Bronchial epithelial cell (primary cell): Measurements from ENCODE around the gene HTR2B. TPM values are rescaled to one million over a fixed set of nuclear protein-coding genes. Genes with fewer than 3 reads are reported as not detected.

Experiments
- DNase-seq: peaks from one replicate; pipeline ENCODE4 v3.0.0-alpha.2; 2010; ENCODE audit warnings: low read depth
- FAIRE-seq: peaks from 2 replicates; lab custom pipeline; 2011; peaks lifted over from hg19 to GRCh38; lab: Jason Lieb, UNC
- H3K27me3 ChIP-seq: 2 replicates; pipeline ENCODE4 v1.5.1; 2011; ENCODE audit warnings: low read length; ENCODE audit not compliant: control insufficient read depth, insufficient read depth
- H3K36me3 ChIP-seq: 2 replicates; pipeline ENCODE4 v1.5.1; 2011; ENCODE audit warnings: low read length; ENCODE audit not compliant: control insufficient read depth, insufficient read depth
- H3K4me3 ChIP-seq: 2 replicates; pipeline ENCODE4 v1.5.1; 2011; ENCODE audit warnings: mild to moderate bottlenecking, low read depth, low read length, control low read depth
- total RNA-seq: library from RNA; depleted of rRNA; stranded (reverse); fragments of >200 nt; gene quantifications from 2 replicates; pipeline ENCODE4 v1.2.1, GENCODE V29; 2014
- TF ChIP-seq, protein P1 (sequence below): IDR thresholded peaks from 2 replicates; pipeline ENCODE4 v1.5.1; 2011; ENCODE audit warnings: mild to moderate bottlenecking, moderate library complexity, low read length, control low read depth, inconsistent platforms; ENCODE audit not compliant: insufficient read depth, severe bottlenecking

The HTR2B gene
- total RNA-seq, 1 donor from 2014 or later, result 0.53 TPM

DNA sequence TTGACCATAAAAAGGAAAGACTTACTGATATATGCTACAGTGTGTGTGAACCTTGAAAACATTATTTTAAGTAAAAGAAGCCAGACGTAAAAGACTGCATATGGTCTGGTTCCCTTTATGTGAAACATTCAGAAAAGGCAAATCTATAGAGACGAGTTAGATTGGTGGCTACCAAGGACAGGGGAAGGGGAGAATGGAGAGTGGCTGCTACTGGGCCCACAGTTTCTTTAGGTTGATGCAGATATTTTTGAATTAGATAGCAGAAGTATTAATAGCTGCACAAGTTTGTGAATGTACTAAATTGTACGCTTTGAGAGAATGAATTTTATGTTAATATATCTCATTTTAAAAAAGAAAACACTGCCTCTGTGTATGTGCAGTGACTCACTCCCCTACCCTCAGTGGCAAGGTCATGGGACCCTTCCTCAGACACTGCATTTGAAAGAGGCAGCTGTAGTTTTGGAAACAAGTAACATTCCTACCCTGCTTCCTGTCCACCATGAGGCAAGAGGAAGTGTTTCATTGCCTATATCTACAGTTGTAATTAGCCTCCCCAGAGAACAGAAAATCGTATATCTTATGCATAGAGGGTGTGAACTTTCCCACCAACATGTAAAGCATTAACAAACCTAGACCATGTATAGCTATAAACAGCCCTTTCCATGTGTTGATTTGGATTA lies 43.8 kb upstream of the HTR2B start:
- DNase-seq (no peak), FAIRE-seq (no peak)
- H3K27me3 ChIP-seq, result no peaks in the 10 kb centered on the region
- TF ChIP-seq, protein P1, sequence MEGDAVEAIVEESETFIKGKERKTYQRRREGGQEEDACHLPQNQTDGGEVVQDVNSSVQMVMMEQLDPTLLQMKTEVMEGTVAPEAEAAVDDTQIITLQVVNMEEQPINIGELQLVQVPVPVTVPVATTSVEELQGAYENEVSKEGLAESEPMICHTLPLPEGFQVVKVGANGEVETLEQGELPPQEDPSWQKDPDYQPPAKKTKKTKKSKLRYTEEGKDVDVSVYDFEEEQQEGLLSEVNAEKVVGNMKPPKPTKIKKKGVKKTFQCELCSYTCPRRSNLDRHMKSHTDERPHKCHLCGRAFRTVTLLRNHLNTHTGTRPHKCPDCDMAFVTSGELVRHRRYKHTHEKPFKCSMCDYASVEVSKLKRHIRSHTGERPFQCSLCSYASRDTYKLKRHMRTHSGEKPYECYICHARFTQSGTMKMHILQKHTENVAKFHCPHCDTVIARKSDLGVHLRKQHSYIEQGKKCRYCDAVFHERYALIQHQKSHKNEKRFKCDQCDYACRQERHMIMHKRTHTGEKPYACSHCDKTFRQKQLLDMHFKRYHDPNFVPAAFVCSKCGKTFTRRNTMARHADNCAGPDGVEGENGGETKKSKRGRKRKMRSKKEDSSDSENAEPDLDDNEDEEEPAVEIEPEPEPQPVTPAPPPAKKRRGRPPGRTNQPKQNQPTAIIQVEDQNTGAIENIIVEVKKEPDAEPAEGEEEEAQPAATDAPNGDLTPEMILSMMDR, result no peak
- H3K36me3 ChIP-seq, result peaks cover 9% of the 10 kb centered on the region
- no peak overlapping the region for H3K4me3 ChIP-seq

DNA sequence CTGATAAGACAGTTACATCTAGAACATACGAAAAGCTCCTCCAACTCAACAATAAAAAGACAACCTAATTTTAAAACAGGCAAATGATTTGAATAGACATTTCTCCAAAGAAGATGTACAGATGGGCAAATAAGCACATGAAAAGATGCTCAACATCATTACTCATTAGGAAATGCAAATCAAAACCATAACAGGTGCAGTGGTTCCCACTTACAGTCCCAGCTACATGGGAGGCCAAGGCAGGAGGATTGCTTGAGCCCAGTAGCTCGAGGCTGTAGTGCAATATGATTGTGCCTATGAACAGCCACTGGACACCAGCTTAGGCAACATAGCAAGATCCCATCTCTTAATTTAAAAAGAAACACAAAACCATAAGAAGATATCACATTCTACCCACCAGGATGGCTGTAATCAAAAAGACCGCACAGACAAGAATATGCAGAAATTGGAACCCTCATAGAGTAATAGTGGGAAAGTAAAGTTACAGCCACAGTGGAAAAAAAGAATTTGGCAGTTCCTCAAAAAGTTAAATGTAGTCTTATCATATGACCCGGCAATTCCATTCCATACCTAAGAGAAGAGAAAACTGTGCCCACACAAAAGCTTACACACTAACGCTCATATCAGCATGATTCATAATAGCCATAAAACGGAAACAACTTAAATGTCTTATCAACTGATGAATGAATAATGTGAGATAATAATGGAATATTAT lies 43.1 kb upstream of the HTR2B start:
- no peak for DNase-seq
- no peak for FAIRE-seq

DNA sequence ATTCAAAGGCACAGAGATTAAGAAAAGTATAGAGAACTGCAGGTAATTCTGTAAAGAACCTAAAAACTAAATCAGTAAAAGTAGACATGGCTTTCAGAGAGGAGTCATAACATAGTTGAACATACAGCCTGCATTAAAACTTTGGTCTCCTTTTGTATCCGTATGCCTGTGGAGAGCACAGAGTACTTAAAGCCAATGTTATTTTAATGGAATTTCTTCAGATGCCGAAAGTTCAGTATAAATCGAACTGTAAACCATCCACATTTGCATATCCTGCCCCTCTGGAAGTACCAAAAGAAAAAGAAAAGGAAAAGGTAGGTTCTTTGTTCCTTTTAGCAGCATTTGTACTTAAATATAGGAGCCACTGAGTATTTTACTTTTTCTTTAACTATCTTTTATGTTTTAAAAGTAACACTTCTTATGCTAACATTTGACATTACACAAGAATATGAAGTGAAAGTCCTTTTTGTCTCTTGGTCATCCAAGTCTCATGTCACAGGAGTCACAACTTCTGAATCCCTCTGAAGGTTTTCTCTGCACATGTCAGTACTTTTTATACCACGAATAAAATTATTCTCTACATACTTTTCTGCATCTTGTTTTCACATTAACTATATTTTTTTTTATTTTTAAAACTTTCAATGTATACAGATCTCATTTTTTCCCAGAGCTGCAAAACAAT lies 38.7 kb upstream of the HTR2B start:
- FAIRE-seq (no peak), DNase-seq (no peak)
- Histone ChIP-seq H3K27me3 (no peaks in the 10 kb centered on the region), H3K4me3 (no peak overlapping the region), H3K36me3 (peaks cover 9% of the 10 kb centered on the region)
- TF ChIP-seq, protein P1, result no peak

More for the DNA sequence above, 43.1 kb upstream of the HTR2B start:
- TF ChIP-seq, protein P1, result no peak
- Histone ChIP-seq H3K27me3 (no peaks in the 10 kb centered on the region), H3K36me3 (peaks cover 9% of the 10 kb centered on the region), H3K4me3 (no peak overlapping the region)

GRCh38 chr2:231163011-231163410 lies 38.2 kb upstream of the HTR2B start:
- FAIRE-seq (no peak), DNase-seq (no peak)
- H3K27me3 ChIP-seq, result no peaks in the 10 kb centered on the region
- peaks cover 9% of the 10 kb centered on the region for H3K36me3 ChIP-seq
- H3K4me3 ChIP-seq, result no peak overlapping the region
- TF ChIP-seq, protein P1, result no peak

GRCh38 chr2:231161877-231162329 lies 37.1 kb upstream of the HTR2B start:
- peaks cover 6% of the 10 kb centered on the region for H3K36me3 ChIP-seq
- DNase-seq (no peak), FAIRE-seq (no peak)
- TF ChIP-seq, protein P1, result no peak
- no peaks in the 10 kb centered on the region for H3K27me3 ChIP-seq
- no peak overlapping the region for H3K4me3 ChIP-seq
